Measurements from ENCODE around the gene GPRC5C.

Gene GPRC5C

GRCh38 chr17:74427763-74428153 is 4.1 kb upstream of the GPRC5C start:
- no peak for TF ChIP-seq CTCF (IDR thresholded peaks at IDR 0.05; ENCODE audit: insufficient read depth, missing control alignments)
- no peak for DNase-seq (ENCODE audit: insufficient read length, low spot score)
- FAIRE-seq: no peak

GRCh38 chr17:74429604-74430384 is 2.1 kb upstream of the GPRC5C start:
- FAIRE-seq (no peak), DNase-seq (ENCODE audit: insufficient read length, low spot score) (no peak)
- TF ChIP-seq CTCF (IDR thresholded peaks at IDR 0.05; ENCODE audit: insufficient read depth, missing control alignments): no peak

- FAIRE-seq: no peak
Measured at GRCh38 chr17:74430385-74430705, 1.5 kb upstream of the GPRC5C start.

GRCh38 chr17:74430706-74431567 is 951 bp upstream of the GPRC5C start:
- FAIRE-seq (no peak), DNase-seq (ENCODE audit: insufficient read length, low spot score) (no peak)
- TF ChIP-seq CTCF (IDR thresholded peaks at IDR 0.05; ENCODE audit: insufficient read depth, missing control alignments): no peak

More at GRCh38 chr17:74430385-74430705, 1.5 kb upstream of the GPRC5C start:
- no peak for TF ChIP-seq CTCF (IDR thresholded peaks at IDR 0.05; ENCODE audit: insufficient read depth, missing control alignments)
- no peak for DNase-seq (ENCODE audit: insufficient read length, low spot score)

- FAIRE-seq (no peak), DNase-seq (ENCODE audit: insufficient read length, low spot score) (no peak)
- TF ChIP-seq CTCF (IDR thresholded peaks at IDR 0.05; ENCODE audit: insufficient read depth, missing control alignments): no peak
Measured at GRCh38 chr17:74432424-74432690, 469 bp downstream of the GPRC5C start.

GRCh38 chr17:74432766-74433391 is 991 bp downstream of the GPRC5C start:
- DNase-seq (ENCODE audit: insufficient read length, low spot score): no peak
- no peak for FAIRE-seq

More at GRCh38 chr17:74432766-74433391, 991 bp downstream of the GPRC5C start:
- no peak for TF ChIP-seq CTCF (IDR thresholded peaks at IDR 0.05; ENCODE audit: insufficient read depth, missing control alignments)

Measured in D721Med (cell line).